ENCODE data around the gene MASP1.

The MASP1 gene

GRCh38 chr3:187288855-187289605, 2.5 kb downstream of the MASP1 start:
- H3K4me3 Mint-ChIP-seq, result no peak overlapping the region
- H3K27ac Mint-ChIP-seq, result no peak overlapping the region
- no peak for DNase-seq
- peaks cover 22 to 43% of the 10 kb centered on the region in 2 donors for H3K27me3 Mint-ChIP-seq
- no peaks in the 10 kb centered on the region for H3K9me3 Mint-ChIP-seq
- no peaks in the 10 kb centered on the region for H3K36me3 Mint-ChIP-seq (ENCODE audit: insufficient read depth)
- H3K4me1 Mint-ChIP-seq (ENCODE audit: low read depth in 2 of 2), result no peaks in the 10 kb centered on the region
- no peak for ATAC-seq (replicated peaks)

- no peak overlapping the region for H3K27ac Mint-ChIP-seq
- no peak for ATAC-seq (replicated peaks)
- DNase-seq, result no peak
- H3K4me3 Mint-ChIP-seq, result no peak overlapping the region
- H3K4me1 Mint-ChIP-seq (ENCODE audit: low read depth in 2 of 2), result no peaks in the 10 kb centered on the region
- H3K9me3 Mint-ChIP-seq, result no peaks in the 10 kb centered on the region
- no peaks in the 10 kb centered on the region for H3K36me3 Mint-ChIP-seq (ENCODE audit: insufficient read depth)
- peaks cover 17 to 35% of the 10 kb centered on the region in 2 donors for H3K27me3 Mint-ChIP-seq
Measured at GRCh38 chr3:187288131-187288854, 3.2 kb downstream of the MASP1 start.

GRCh38 chr3:187287256-187287655, 4.3 kb downstream of the MASP1 start:
- Mint-ChIP-seq H3K27me3 (peaks cover 17 to 33% of the 10 kb centered on the region in 2 donors), H3K4me1 (ENCODE audit: low read depth in 2 of 2) (no peaks in the 10 kb centered on the region), H3K27ac (no peak overlapping the region), H3K4me3 (no peak overlapping the region), H3K36me3 (ENCODE audit: insufficient read depth) (no peaks in the 10 kb centered on the region), H3K9me3 (no peaks in the 10 kb centered on the region)
- ATAC-seq (replicated peaks), result no peak
- no peak for DNase-seq

- ATAC-seq (replicated peaks), result no peak
- Mint-ChIP-seq H3K27ac (no peak overlapping the region), H3K27me3 (peaks cover 19 to 30% of the 10 kb centered on the region in 2 donors), H3K4me3 (no peak overlapping the region), H3K9me3 (no peaks in the 10 kb centered on the region), H3K36me3 (ENCODE audit: insufficient read depth) (no peaks in the 10 kb centered on the region), H3K4me1 (ENCODE audit: low read depth in 2 of 2) (no peaks in the 10 kb centered on the region)
- DNase-seq, result no peak
Measured at GRCh38 chr3:187286467-187287059, 5.0 kb downstream of the MASP1 start.

- Mint-ChIP-seq H3K27ac (no peak overlapping the region), H3K4me1 (ENCODE audit: low read depth in 2 of 2) (no peaks in the 10 kb centered on the region), H3K9me3 (no peaks in the 10 kb centered on the region), H3K4me3 (no peak overlapping the region), H3K27me3 (peaks cover 12 to 36% of the 10 kb centered on the region in 2 donors), H3K36me3 (ENCODE audit: insufficient read depth) (no peaks in the 10 kb centered on the region)
- ATAC-seq (replicated peaks) (no peak), DNase-seq (no peak)
Measured at GRCh38 chr3:187281191-187281714, 10.3 kb downstream of the MASP1 start.

GRCh38 chr3:187280644-187281043, 10.9 kb downstream of the MASP1 start:
- no peaks in the 10 kb centered on the region for H3K4me1 Mint-ChIP-seq (ENCODE audit: low read depth in 2 of 2)
- DNase-seq, result no peak
- H3K36me3 Mint-ChIP-seq (ENCODE audit: insufficient read depth), result no peaks in the 10 kb centered on the region
- peaks cover 17 to 41% of the 10 kb centered on the region in 2 donors for H3K27me3 Mint-ChIP-seq
- no peaks in the 10 kb centered on the region for H3K9me3 Mint-ChIP-seq
- H3K4me3 Mint-ChIP-seq, result no peak overlapping the region
- H3K27ac Mint-ChIP-seq, result no peak overlapping the region
- ATAC-seq (replicated peaks), result no peak

GRCh38 chr3:187277129-187277462, 14.4 kb downstream of the MASP1 start:
- peaks cover 29 to 35% of the 10 kb centered on the region in 2 donors for H3K27me3 Mint-ChIP-seq
- ATAC-seq (replicated peaks) (no peak), DNase-seq (no peak)
- no peak overlapping the region for H3K4me3 Mint-ChIP-seq
- H3K9me3 Mint-ChIP-seq, result no peaks in the 10 kb centered on the region
- no peak overlapping the region for H3K27ac Mint-ChIP-seq
- H3K4me1 Mint-ChIP-seq (ENCODE audit: low read depth in 2 of 2), result no peaks in the 10 kb centered on the region
- no peaks in the 10 kb centered on the region for H3K36me3 Mint-ChIP-seq (ENCODE audit: insufficient read depth)

GRCh38 chr3:187276397-187277128, 15.0 kb downstream of the MASP1 start:
- Mint-ChIP-seq H3K4me3 (no peak overlapping the region), H3K27me3 (peaks cover 33 to 34% of the 10 kb centered on the region in 2 donors), H3K9me3 (no peaks in the 10 kb centered on the region), H3K27ac (no peak overlapping the region), H3K4me1 (ENCODE audit: low read depth in 2 of 2) (no peaks in the 10 kb centered on the region), H3K36me3 (ENCODE audit: insufficient read depth) (no peaks in the 10 kb centered on the region)
- ATAC-seq (replicated peaks), result no peak
- DNase-seq, result no peak

GRCh38 chr3:187274977-187275338, 16.6 kb downstream of the MASP1 start:
- DNase-seq (no peak), ATAC-seq (replicated peaks) (no peak)
- Mint-ChIP-seq H3K9me3 (no peaks in the 10 kb centered on the region), H3K27ac (no peak overlapping the region), H3K27me3 (peaks cover 30 to 46% of the 10 kb centered on the region in 2 donors), H3K4me3 (no peak overlapping the region), H3K4me1 (ENCODE audit: low read depth in 2 of 2) (no peaks in the 10 kb centered on the region), H3K36me3 (ENCODE audit: insufficient read depth) (no peaks in the 10 kb centered on the region)

- ATAC-seq (replicated peaks) (no peak), DNase-seq (no peak)
- Mint-ChIP-seq H3K9me3 (no peaks in the 10 kb centered on the region), H3K36me3 (ENCODE audit: insufficient read depth) (no peaks in the 10 kb centered on the region), H3K4me3 (no peak overlapping the region), H3K27ac (no peak overlapping the region), H3K4me1 (ENCODE audit: low read depth in 2 of 2) (no peaks in the 10 kb centered on the region), H3K27me3 (peaks cover 24 to 47% of the 10 kb centered on the region in 2 donors)
Measured at GRCh38 chr3:187274315-187274976, 17.1 kb downstream of the MASP1 start.

GRCh38 chr3:187271582-187271981, 20.0 kb downstream of the MASP1 start:
- no peaks in the 10 kb centered on the region for H3K36me3 Mint-ChIP-seq (ENCODE audit: insufficient read depth)
- no peak overlapping the region for H3K27ac Mint-ChIP-seq
- no peaks in the 10 kb centered on the region for H3K9me3 Mint-ChIP-seq
- peaks cover 23 to 61% of the 10 kb centered on the region in 2 donors for H3K27me3 Mint-ChIP-seq
- H3K4me1 Mint-ChIP-seq (ENCODE audit: low read depth in 2 of 2), result no peaks in the 10 kb centered on the region
- ATAC-seq (replicated peaks) (no peak), DNase-seq (no peak)
- no peak overlapping the region for H3K4me3 Mint-ChIP-seq

GRCh38 chr3:187269486-187269885, 22.1 kb downstream of the MASP1 start:
- H3K9me3 Mint-ChIP-seq, result no peaks in the 10 kb centered on the region
- H3K4me3 Mint-ChIP-seq, result no peak overlapping the region
- ATAC-seq (replicated peaks), result no peak
- no peaks in the 10 kb centered on the region for H3K4me1 Mint-ChIP-seq (ENCODE audit: low read depth in 2 of 2)
- no peaks in the 10 kb centered on the region for H3K36me3 Mint-ChIP-seq (ENCODE audit: insufficient read depth)
- peaks cover 33 to 69% of the 10 kb centered on the region in 2 donors for H3K27me3 Mint-ChIP-seq
- no peak overlapping the region for H3K27ac Mint-ChIP-seq
- no peak for DNase-seq

GRCh38 chr3:187267306-187267705, 24.2 kb downstream of the MASP1 start:
- H3K27me3 Mint-ChIP-seq, result peaks cover 36 to 77% of the 10 kb centered on the region in 2 donors
- no peak overlapping the region for H3K27ac Mint-ChIP-seq
- ATAC-seq (replicated peaks), result no peak
- H3K36me3 Mint-ChIP-seq (ENCODE audit: insufficient read depth), result peaks cover 2% of the 10 kb centered on the region
- H3K4me3 Mint-ChIP-seq, result no peak overlapping the region
- H3K4me1 Mint-ChIP-seq (ENCODE audit: low read depth in 2 of 2), result no peaks in the 10 kb centered on the region
- no peaks in the 10 kb centered on the region for H3K9me3 Mint-ChIP-seq
- DNase-seq, result no peak

Data from effector memory CD8-positive, alpha-beta T cell (primary cell).